ENCODE measurements around the gene STK35. TPM values are rescaled to one million over a fixed set of nuclear protein-coding genes. Genes with fewer than 3 reads are reported as not detected.

STK35 gene
- total and polyA plus RNA-seq, 2 experiments from 2014 or later, result 6.9 to 19.7 TPM

- peak; percentile 19 for DNase-seq
- H3K4me2 ChIP-seq (ENCODE audit: unreplicated experiment), result no peak overlapping the region
- no peak overlapping the region for H3K4me3 ChIP-seq
- peaks cover 31% of the 10 kb centered on the region for H3K4me1 ChIP-seq (ENCODE audit: insufficient read depth)
- WGBS, 2 experiments (ENCODE audit: low coverage in 1 of 2, low lambda C conversion rate in 2 of 2, missing lambda C conversion rate in 2 of 2), result 41 to 53% methylated on average over 1 of the region's 1 CpG
- no peaks in the 10 kb centered on the region for H3K9me2 ChIP-seq (ENCODE audit: insufficient read depth)
- no peaks in the 10 kb centered on the region for H3K9me3 ChIP-seq (ENCODE audit: low read depth)
- no peak overlapping the region for H3K9ac ChIP-seq
- no peaks in the 10 kb centered on the region for H3K36me3 ChIP-seq (ENCODE audit: low read depth)
- H3K79me2 ChIP-seq (ENCODE audit: insufficient read depth), result peaks cover 94% of the 10 kb centered on the region
- H3K27me3 ChIP-seq (replicated peaks; ENCODE audit: insufficient read depth), result no peaks in the 10 kb centered on the region
- no peak overlapping the region for H3K27ac ChIP-seq
- peaks cover 18% of the 10 kb centered on the region for H3F3A ChIP-seq (ENCODE audit: insufficient read depth)
- H4K20me1 ChIP-seq (ENCODE audit: insufficient read depth), result 0 out of 2 replicates have a peak, but pooled peaks cover 3% of the 10 kb centered on the region
- H2AFZ ChIP-seq, result no peak overlapping the region
- in situ Hi-C loops (cut with MboI), result no loop called here
- TF ChIP-seq EZH2phosphoT487 (IDR thresholded peaks at IDR 0.05; ENCODE audit: insufficient read depth, low read depth) (no peak), EZH2 (IDR thresholded peaks at IDR 0.05; ENCODE audit: insufficient read depth, poor library complexity, severe bottlenecking) (no peak)
These were observed 25.6 kb downstream of the STK35 start for GRCh38 chr20:2127238-2127637.

- Histone ChIP-seq H3K27me3 (replicated peaks; ENCODE audit: insufficient read depth) (no peaks in the 10 kb centered on the region), H3K79me2 (ENCODE audit: insufficient read depth) (peaks cover 92% of the 10 kb centered on the region), H3K36me3 (ENCODE audit: low read depth) (no peaks in the 10 kb centered on the region), H3K9ac (no peak overlapping the region), H3K9me3 (ENCODE audit: low read depth) (no peaks in the 10 kb centered on the region), H3F3A (ENCODE audit: insufficient read depth) (peaks cover 24% of the 10 kb centered on the region), H3K27ac (no peak overlapping the region), H3K4me2 (ENCODE audit: unreplicated experiment) (no peak overlapping the region), H3K4me1 (ENCODE audit: insufficient read depth) (peaks cover 31% of the 10 kb centered on the region), H3K4me3 (no peak overlapping the region), H2AFZ (no peak overlapping the region), H3K9me2 (ENCODE audit: insufficient read depth) (no peaks in the 10 kb centered on the region), H4K20me1 (ENCODE audit: insufficient read depth) (0 out of 2 replicates have a peak, but pooled peaks cover 3% of the 10 kb centered on the region)
- DNase-seq, result no peak
- in situ Hi-C loops (cut with MboI), result no loop called here
- no peak for TF ChIP-seq EZH2 (IDR thresholded peaks at IDR 0.05; ENCODE audit: insufficient read depth, poor library complexity, severe bottlenecking)
- TF ChIP-seq EZH2phosphoT487 (IDR thresholded peaks at IDR 0.05; ENCODE audit: insufficient read depth, low read depth), result no peak
- WGBS, 2 experiments (ENCODE audit: low coverage in 1 of 2, low lambda C conversion rate in 2 of 2, missing lambda C conversion rate in 2 of 2), result 63 to 66% methylated on average over 6 of the region's 6 CpGs
These were observed 26.9 kb downstream of the STK35 start for GRCh38 chr20:2128542-2128941.

- Histone ChIP-seq H3K27me3 (replicated peaks; ENCODE audit: insufficient read depth) (no peaks in the 10 kb centered on the region), H3K79me2 (ENCODE audit: insufficient read depth) (peaks cover 91% of the 10 kb centered on the region), H3K4me3 (no peak overlapping the region), H4K20me1 (ENCODE audit: insufficient read depth) (0 out of 2 replicates have a peak, but pooled peaks cover 3% of the 10 kb centered on the region), H2AFZ (no peak overlapping the region), H3K9ac (no peak overlapping the region), H3K27ac (no peak overlapping the region), H3F3A (ENCODE audit: insufficient read depth) (peaks cover 39% of the 10 kb centered on the region), H3K4me2 (ENCODE audit: unreplicated experiment) (no peak overlapping the region), H3K36me3 (ENCODE audit: low read depth) (no peaks in the 10 kb centered on the region), H3K4me1 (ENCODE audit: insufficient read depth) (peaks cover 43% of the 10 kb centered on the region), H3K9me2 (ENCODE audit: insufficient read depth) (no peaks in the 10 kb centered on the region), H3K9me3 (ENCODE audit: low read depth) (no peaks in the 10 kb centered on the region)
- no peak for DNase-seq
- TF ChIP-seq EZH2phosphoT487 (IDR thresholded peaks at IDR 0.05; ENCODE audit: insufficient read depth, low read depth) (no peak), EZH2 (IDR thresholded peaks at IDR 0.05; ENCODE audit: insufficient read depth, poor library complexity, severe bottlenecking) (no peak)
- in situ Hi-C loops (cut with MboI), result no loop called here
- WGBS, 2 experiments (ENCODE audit: low coverage in 1 of 2, low lambda C conversion rate in 2 of 2, missing lambda C conversion rate in 2 of 2), result 72 to 74% methylated on average over 14 to 15 of the region's 15 CpGs
These were observed 28.5 kb downstream of the STK35 start for GRCh38 chr20:2130062-2130591.

GRCh38 chr20:2130683-2131082 lies 29.1 kb downstream of the STK35 start:
- Histone ChIP-seq H3K9me2 (ENCODE audit: insufficient read depth) (no peaks in the 10 kb centered on the region), H3K4me1 (ENCODE audit: insufficient read depth) (peaks cover 47% of the 10 kb centered on the region), H3K9ac (no peak overlapping the region), H2AFZ (no peak overlapping the region), H3K36me3 (ENCODE audit: low read depth) (no peaks in the 10 kb centered on the region), H3K4me3 (no peak overlapping the region), H3F3A (ENCODE audit: insufficient read depth) (peaks cover 44% of the 10 kb centered on the region), H3K79me2 (ENCODE audit: insufficient read depth) (peaks cover 91% of the 10 kb centered on the region), H3K9me3 (ENCODE audit: low read depth) (no peaks in the 10 kb centered on the region), H3K27me3 (replicated peaks; ENCODE audit: insufficient read depth) (no peaks in the 10 kb centered on the region), H3K27ac (0 out of 2 replicates have a peak overlapping the region, but pooled peaks have one; percentile 89), H3K4me2 (ENCODE audit: unreplicated experiment) (peak overlapping the region; percentile 33), H4K20me1 (ENCODE audit: insufficient read depth) (0 out of 2 replicates have a peak, but pooled peaks cover 3% of the 10 kb centered on the region)
- 77 to 79% methylated on average over 9 of the region's 9 CpGs for WGBS, 2 experiments (ENCODE audit: low coverage in 1 of 2, low lambda C conversion rate in 2 of 2, missing lambda C conversion rate in 2 of 2)
- DNase-seq, result no peak
- TF ChIP-seq EZH2 (IDR thresholded peaks at IDR 0.05; ENCODE audit: insufficient read depth, poor library complexity, severe bottlenecking), result no peak
- no peak for TF ChIP-seq EZH2phosphoT487 (IDR thresholded peaks at IDR 0.05; ENCODE audit: insufficient read depth, low read depth)
- in situ Hi-C loops (cut with MboI), result no loop called here
